Nephron (organoid): ENCODE results near the gene RADIL.

Experiments used
- H3K27ac Mint-ChIP-seq, 3 experiments: 2 replicates each; pipeline ENCODE4 v1.8.0; 2020; ENCODE audit warnings: mixed read lengths in 3 of 3, mild to moderate bottlenecking in 2 of 3, moderate library complexity in 1 of 3
- H3K27me3 Mint-ChIP-seq: 2 replicates; pipeline ENCODE4 v1.8.0; 2021; ENCODE audit warnings: low read depth, mild to moderate bottlenecking, moderate library complexity, mixed read lengths
- H3K36me3 Mint-ChIP-seq: 2 replicates; pipeline ENCODE4 v1.8.0; 2020; ENCODE audit warnings: low read depth, mixed read lengths
- H3K4me1 Mint-ChIP-seq: 2 replicates; pipeline ENCODE4 v1.8.0; 2020; ENCODE audit warnings: mixed read lengths
- H3K4me3 Mint-ChIP-seq, 3 experiments: 2 replicates each; pipeline ENCODE4 v1.8.0; 2020; ENCODE audit warnings: mild to moderate bottlenecking in 3 of 3, mixed read lengths in 3 of 3, moderate library complexity in 2 of 3
- H3K9me3 Mint-ChIP-seq: 2 replicates; pipeline ENCODE4 v1.8.0; 2020; ENCODE audit warnings: mixed read lengths
- CTCF ChIP-seq, 3 experiments: fragments of 200-600 bp; sonication (generic); IDR thresholded peaks; one replicate each; pipeline ENCODE4 v1.5.0; 2021; ENCODE audit warnings: antibody characterized with exemption in 3 of 3; ENCODE audit not compliant: unreplicated experiment in 3 of 3

The RADIL gene

GRCh38 chr7:4837041-4837802 is 46.3 kb downstream of the RADIL start:
- Mint-ChIP-seq H3K36me3 (no peaks in the 10 kb centered on the region), H3K9me3 (no peaks in the 10 kb centered on the region), H3K27ac (peak overlapping the region; percentile 9 to 43 (median 11)), H3K4me1 (peaks cover 6% of the 10 kb centered on the region), H3K4me3 (peak overlapping the region in 1 of 3 experiments; percentile 14), H3K27me3 (peaks cover 10% of the 10 kb centered on the region)
- no peak for TF ChIP-seq CTCF (IDR thresholded peaks at IDR 0.05; ENCODE audit: unreplicated experiment in 3 of 3)

- no peak for TF ChIP-seq CTCF (IDR thresholded peaks at IDR 0.05; ENCODE audit: unreplicated experiment in 3 of 3)
- no peak overlapping the region for H3K27ac Mint-ChIP-seq
- H3K9me3 Mint-ChIP-seq = no peaks in the 10 kb centered on the region
- peaks cover 6% of the 10 kb centered on the region for H3K4me1 Mint-ChIP-seq
- no peaks in the 10 kb centered on the region for H3K36me3 Mint-ChIP-seq
- H3K4me3 Mint-ChIP-seq = no peak overlapping the region
- H3K27me3 Mint-ChIP-seq = peaks cover 10% of the 10 kb centered on the region
Measured at GRCh38 chr7:4836206-4836661, 47.3 kb downstream of the RADIL start.

DNA sequence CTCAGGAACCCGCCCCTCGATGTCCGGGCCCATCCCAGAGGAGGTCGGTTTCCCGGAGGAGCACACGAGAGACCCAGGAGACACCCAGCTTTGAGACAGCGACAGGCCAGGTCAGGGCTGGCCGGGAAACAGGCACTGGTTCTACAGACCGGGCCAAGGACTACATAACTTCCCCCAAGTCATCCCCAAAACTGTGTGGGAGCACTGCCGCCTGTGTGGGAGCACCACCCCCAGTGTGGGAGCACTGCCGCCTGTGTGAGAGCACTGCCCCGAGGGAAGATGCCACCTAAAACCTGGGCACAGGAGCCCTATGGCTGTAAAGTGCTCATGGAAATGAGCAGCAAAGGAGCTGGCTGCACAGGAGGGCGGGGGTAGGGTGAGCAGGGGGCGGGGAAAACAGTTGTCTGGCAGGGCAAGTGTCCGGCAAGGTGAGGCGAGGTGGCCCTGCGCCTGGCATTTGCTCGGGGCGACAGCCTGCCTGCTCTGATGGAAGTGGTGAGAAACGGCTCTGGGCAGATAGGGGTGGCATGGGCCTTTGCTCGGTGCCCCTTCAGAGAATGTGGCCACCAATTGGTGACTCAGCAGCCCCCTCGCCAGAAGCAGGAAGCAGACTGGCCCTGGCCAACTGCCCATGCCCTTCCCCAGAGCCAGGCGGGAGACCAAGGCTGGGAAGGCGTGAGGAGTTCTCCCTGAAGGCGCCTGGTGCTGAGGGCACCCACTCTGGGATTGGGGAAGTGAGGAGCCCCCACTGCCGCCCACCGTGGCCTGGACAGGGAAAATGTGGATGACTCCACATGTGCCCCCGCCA is 47.9 kb downstream of the RADIL start:
- Mint-ChIP-seq H3K27me3 (peaks cover 10% of the 10 kb centered on the region), H3K27ac (no peak overlapping the region), H3K4me3 (no peak overlapping the region), H3K36me3 (no peaks in the 10 kb centered on the region), H3K4me1 (peaks cover 6% of the 10 kb centered on the region), H3K9me3 (no peaks in the 10 kb centered on the region)
- TF ChIP-seq CTCF (IDR thresholded peaks at IDR 0.05; ENCODE audit: unreplicated experiment in 3 of 3) = no peak

DNA sequence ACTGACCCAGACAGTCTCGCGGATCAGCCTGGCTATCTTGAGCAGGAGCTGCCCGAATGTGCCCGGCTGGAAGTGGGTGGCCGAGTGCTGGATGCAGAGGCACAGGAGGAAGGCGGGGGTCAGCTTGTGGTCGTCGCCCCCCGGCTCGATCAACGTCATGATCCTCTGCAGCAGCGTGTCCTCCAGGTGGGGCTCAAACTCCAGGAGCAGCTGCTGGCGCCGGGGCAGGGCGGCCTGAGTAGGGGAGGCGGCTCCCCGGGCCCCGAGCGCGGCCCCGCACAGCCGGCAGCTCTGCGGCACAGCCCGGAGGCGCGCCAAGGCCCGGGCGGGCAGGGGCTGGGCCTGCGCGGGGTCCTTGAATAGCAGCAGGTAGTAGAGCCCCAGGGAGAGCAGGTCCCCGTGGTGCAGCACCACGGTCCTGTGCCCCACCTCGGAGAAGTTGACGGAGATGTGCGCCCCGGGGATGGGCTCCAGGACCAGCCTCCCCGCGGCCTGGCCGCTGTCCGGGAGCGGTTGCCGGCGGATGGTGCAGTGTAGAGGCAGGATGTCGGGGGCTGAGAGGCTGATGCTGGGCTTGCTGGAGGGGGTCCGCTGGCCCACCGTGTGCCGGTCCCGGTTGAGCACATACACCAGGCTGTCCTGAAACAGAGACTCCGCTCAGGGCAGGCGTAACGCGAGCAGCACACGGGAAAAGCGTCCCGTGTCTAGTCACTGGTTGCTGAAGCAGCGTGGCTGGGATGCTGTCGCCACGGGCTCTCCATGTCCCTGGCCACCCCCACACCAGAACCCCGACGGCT is 48.7 kb downstream of the RADIL start:
- Mint-ChIP-seq H3K9me3 (no peaks in the 10 kb centered on the region), H3K4me1 (peaks cover 6% of the 10 kb centered on the region), H3K27me3 (peaks cover 10% of the 10 kb centered on the region), H3K27ac (no peak overlapping the region), H3K36me3 (no peaks in the 10 kb centered on the region), H3K4me3 (no peak overlapping the region)
- TF ChIP-seq CTCF (IDR thresholded peaks at IDR 0.05; ENCODE audit: unreplicated experiment in 3 of 3) = no peak

- Mint-ChIP-seq H3K27ac (no peak overlapping the region), H3K9me3 (no peaks in the 10 kb centered on the region), H3K4me1 (peaks cover 6% of the 10 kb centered on the region), H3K36me3 (no peaks in the 10 kb centered on the region), H3K4me3 (no peak overlapping the region), H3K27me3 (peaks cover 10% of the 10 kb centered on the region)
- TF ChIP-seq CTCF (IDR thresholded peaks at IDR 0.05; ENCODE audit: unreplicated experiment in 3 of 3) = no peak
Measured at GRCh38 chr7:4833691-4834600, 49.6 kb downstream of the RADIL start.
